Measurements from ENCODE around the gene RANBP10.
"Not testable (repeated sequence)": the region's sequence is repeated elsewhere in the genome, so short reads cannot be mapped to it uniquely, and the experiment has no call there.

RANBP10 gene

DNA sequence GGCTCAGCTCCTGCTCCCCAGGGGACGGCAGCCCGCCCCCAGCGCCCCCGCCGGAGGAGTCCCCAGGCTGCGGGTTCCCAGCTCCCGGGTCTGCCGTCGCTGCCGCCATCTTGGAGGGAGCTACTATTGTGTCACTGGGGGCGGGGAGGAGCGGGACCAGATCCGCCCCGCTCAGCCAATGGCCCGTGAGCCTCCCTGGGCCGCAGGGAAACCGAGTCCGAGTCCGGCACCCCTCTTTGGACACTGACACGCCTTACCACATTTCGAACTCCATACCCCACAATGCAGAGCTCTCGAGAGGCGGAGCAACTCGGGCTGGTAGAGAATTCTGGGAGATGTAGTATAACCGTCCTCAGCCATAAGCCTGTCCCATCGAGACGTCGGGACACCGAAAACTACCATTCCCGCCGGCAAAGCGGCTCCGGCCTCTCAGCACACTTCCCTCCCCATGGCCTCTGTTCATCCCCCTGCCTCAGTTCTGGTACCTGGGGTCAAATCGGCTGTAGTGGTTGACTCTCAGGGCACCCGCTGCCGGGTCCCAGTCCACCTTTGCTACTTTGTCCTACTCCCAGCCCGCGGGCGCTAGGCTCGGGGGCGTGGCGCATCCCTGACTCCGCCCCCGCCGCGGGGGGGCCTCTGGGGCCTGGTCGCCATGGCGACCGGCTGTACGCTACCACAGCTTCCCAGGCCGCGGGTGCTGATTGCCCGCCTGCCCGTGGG is at the start of gene RANBP10, which contains the start of gene TSNAXIP1:
Gene RANBP10 (minus strand): TSS at position 133 of the 720 bp plus-strand sequence. CDS start 24 bp downstream, at position 109.
Gene TSNAXIP1 (plus strand): TSS at position 462 of the 720 bp plus-strand sequence. CDS start 261 bp downstream, outside the sequence.
- DNase-seq: peak; percentile 95

DNA sequence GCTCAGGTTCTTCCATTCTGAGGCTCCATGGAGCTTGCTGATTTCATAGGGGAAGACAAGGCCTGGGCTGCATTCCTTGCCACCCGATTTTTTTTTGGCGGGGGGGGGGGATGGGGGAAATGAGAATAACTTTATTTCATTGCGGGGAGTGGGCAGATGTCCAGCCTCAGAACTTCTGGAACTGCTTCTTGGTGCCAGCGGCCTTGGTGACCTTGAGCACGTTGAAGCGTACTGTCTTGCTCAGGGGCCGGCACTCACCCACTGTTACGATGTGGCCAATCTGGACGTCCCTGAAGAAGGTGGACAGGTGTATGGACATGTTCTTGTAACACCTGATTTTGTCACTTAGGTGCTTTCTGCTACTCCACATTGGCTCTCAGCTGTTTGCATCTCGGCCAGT is 49.4 kb upstream of the RANBP10 start:
- no peak for DNase-seq

DNA sequence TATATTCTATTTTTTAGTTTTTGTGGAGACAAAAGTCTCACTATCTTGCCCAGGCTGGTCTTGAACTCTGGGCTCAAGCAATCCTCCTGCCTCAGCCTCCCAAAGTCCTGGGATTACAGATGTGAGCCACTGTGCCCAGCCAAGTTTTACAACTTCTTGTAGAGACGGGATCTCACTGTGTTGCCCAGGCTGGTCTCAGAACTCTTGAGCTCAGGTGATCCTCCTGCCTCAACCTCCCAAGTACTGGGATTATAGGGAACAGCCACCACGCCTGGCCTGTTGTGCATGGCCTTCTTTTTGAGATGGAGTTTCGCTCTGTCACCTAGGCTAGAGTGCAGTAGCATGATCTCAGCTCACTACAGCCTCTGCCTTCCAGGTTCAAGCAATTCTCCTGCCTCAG is 47.3 kb upstream of the RANBP10 start:
- DNase-seq: no peak

DNA sequence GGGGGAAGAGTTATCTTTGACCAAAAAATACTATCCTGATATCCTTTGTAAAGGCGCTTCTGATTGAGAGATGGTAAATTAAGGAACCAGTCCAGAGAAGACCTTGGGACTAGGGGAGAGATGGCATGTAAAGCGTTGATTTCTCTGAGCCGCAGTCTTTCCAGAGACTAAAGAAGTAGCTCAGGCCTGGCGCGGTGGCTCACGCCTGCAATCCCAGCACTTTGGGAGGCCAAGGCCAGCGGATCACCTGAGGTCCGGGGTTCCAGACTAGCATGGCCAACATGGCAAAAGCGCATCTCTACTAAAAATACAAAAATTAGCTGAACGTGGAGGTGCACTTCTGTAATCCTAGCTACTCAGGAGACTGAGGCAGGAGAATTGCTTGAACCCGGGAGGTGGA is 41.8 kb upstream of the RANBP10 start:
- no peak for DNase-seq

DNA sequence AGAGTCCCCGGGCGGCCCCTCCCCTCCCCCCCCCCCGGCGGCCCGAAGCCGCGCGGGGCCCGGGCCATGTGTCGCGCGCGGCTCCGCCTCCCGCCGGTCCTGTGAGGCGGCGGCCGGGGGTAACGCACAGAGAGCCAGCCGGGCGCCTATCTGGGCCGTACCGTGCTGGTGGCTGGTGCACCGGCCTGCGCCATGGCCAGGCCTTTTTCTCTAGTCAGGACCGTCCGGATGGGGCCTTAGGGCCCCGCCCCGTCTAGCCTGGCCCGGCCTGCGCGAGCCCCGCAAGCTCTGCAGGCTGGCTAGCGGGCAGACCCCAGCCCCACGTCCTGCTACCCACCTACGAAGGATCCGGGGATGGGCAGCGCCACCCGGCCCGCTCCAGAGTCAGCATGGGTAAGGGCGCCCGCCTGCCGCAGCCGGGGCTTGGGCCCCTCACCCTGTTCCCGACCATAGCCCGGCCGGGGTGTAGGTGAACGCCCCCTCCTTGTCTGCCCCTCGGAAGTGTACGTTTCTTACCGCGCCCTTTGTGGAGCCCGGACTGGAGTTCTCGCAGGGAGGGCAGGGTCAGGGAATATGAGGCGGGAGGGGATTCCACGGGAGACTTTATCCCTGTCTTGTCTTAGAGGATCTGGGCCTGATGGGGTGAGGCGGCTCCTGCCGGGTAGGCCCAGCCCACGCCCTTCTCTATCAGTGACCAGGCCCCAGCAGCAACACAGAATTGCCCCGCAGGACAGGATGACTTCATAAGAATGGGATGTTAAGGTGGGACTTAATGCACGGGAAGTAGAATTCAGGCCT is 40.9 kb upstream of the RANBP10 start, which contains the start of gene CENPT:
Gene CENPT (minus strand): TSS at position 630 of the 798 bp plus-strand sequence. CDS start 13,834 bp downstream, outside the sequence.
- no peak for DNase-seq

DNA sequence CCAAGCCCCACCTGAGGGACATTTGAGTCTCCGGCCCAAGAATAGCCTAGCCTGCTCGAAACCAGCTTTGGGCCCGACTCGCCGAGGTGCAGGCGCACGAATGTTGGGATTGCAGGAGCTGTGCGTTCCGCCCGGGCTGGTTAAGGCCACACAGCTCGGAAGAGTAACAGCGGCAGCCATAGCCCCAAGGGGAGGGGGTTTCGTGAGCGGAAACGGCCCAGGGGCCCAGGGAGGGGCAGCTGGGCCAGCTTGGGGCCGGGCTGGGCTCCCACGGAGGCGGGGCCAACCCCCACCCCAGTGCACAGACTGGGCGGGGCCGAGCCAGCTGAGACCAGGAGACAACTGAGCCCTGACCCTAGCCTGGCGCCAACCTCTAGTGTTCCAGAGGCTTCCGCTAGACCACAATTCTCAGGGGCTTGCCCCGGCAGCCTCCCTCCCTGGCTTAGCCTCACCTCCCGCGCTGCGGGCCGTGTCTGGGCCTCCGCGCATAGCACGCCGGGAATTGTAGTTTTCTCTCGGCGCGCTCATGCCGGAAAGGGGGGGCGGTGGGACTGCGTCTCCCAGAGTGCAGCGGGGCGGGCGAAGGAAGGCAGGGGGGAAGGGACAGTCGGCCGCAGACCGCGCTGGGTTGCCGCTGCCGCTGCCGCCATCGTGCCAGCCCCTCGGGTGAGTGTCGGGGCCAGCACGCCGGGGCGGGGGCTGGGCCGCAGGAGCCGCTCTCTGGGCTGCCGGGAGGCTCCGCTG is 40.1 kb upstream of the RANBP10 start, which contains the start of gene NUTF2:
Gene NUTF2 (plus strand): TSS at position 614 of the 744 bp plus-strand sequence. CDS start 18,198 bp downstream, outside the sequence.
- peak; percentile 86 for DNase-seq

DNA sequence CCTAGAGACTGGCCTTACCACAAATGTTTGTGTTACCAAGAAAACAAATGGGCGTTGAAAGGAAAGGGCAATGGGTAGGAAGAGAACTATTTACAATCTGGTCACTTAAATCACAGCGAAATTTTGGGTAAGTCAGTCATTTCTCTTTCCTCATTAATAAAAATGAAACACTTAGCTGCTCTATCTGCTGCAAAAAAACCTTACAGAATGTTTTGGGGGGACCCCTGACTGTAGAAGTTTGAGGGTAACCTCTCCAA is 39.6 kb upstream of the RANBP10 start:
- DNase-seq: no peak

DNA sequence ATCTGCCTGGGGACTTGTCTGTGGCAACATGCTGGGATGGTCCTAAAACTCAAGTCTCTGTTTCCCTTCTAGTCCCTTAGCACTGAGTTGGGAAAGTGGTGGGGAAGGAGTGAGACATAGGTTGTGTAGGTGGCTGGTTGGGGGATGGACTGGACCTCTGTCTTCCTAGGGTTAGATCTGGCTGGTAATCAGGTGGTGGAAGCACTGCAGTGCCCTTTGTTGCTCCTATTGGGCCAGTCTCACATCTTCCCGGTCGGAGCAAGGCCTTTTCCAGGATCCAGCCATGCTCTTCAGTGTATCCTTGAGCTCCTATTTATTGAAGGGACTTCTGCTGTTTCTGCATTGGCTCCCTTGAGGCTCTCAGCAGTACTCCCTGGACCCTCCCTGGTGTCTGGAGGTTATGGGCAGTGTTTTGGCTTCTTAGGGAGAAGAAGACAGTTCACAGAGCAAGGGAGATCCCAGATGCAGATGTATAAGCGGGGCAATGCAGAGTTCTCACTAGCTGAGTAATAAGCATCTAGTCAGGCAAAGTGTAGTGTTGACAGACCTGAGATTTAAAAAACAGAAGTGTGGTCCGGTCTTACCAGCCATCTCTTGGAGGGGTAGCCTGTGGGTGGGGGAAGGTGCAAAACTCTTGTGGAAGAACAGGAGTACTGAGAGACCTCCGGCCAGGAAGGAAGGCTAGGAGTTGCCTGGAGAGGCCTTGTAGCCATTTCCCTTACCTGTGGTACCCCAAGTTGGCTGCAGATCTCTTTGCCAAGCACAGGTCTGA is 39.1 kb upstream of the RANBP10 start:
- DNase-seq: no peak

DNA sequence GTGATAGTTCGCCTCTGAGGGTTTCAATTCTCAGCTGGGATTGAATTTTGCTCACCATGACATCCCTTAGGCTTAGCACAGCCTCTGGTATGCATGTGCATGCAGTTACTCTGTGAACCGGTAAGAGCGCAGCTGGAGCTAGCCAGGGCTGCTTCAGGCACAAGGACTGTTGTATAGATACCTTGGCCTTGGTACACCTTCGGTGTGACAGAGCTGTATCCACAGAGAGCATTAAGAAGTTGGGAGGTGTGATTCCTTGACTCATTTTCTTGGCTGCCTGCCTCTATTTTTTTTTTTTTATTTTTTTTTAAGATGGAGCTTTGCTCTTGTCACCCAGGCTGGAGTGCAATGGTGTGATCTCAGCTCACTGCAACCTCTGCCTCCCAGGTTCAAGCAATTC is 38.1 kb upstream of the RANBP10 start:
- DNase-seq: peak; percentile 9

DNA sequence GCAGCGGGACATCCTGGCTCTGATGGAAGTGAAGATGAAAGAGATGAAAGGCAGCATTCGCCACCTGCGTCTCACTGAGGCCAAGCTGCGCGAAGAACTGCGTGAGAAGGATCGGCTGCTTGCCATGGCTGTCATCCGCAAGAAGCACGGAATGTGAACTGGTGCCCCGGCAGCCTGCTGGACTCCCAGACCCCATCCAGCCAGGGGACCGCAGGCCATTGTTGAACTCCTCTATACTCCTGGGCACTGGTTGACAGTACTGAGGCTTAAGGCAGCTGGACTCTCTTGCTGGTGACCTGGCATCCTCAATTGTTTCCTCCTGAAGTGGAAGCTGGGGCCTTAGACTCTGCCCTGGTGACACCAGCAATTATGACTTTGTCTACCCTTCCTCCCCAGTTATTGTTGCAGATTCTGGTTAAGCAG is 37.0 kb upstream of the RANBP10 start:
- peak; percentile 30 for DNase-seq

DNA sequence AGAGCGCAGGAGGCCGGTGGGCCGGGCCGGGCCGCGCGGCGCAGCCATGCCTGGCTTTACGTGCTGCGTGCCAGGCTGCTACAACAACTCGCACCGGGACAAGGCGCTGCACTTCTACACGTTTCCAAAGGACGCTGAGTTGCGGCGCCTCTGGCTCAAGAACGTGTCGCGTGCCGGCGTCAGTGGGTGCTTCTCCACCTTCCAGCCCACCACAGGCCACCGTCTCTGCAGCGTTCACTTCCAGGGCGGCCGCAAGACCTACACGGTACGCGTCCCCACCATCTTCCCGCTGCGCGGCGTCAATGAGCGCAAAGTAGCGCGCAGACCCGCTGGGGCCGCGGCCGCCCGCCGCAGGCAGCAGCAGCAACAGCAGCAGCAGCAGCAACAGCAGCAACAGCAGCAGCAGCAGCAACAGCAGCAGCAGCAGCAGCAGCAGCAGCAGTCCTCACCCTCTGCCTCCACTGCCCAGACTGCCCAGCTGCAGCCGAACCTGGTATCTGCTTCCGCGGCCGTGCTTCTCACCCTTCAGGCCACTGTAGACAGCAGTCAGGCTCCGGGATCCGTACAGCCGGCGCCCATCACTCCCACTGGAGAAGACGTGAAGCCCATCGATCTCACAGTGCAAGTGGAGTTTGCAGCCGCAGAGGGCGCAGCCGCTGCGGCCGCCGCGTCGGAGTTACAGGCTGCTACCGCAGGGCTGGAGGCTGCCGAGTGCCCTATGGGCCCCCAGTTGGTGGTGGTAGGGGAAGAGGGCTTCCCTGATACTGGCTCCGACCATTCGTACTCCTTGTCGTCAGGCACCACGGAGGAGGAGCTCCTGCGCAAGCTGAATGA is 36.4 kb upstream of the RANBP10 start:
- DNase-seq: peak; percentile 30

DNA sequence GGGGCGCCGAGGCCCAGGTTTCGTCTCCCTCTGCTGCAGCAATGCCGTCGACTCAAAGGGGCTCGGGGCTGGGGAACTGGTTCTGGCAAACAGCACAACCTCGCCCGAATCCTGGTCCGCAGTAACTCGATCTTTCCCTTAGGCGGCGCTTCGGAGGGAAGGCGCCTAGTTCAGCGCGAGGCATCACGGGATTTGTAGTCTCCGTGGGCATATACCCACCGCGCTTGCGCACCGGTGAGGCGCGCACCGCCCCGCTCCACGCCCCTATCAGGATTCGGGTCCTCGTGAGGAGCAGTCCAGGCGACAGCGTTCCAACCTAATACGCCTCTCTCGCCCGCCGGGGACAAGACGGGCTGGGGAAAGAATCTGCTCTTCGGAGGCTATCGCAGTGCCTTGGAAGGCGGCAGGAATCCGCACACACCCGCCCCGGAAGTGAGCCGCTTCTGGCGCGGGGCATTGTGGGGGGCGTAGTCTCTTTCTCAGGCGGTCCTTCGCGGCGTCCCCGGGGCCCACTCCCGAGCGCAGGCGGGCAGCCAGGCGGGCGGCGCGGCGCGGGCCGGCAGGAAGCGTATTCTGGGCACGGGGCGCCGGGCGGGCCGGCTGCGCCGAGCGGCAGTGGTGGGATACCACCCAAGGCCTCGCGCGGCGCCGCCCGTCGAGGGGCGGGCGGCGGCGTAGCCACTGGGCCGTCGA is 35.6 kb upstream of the RANBP10 start, which contains the start of gene THAP11:
Gene THAP11 (plus strand): TSS at position 505 of the 693 bp plus-strand sequence. CDS start 235 bp downstream, outside the sequence.
- DNase-seq: peak; percentile 91

DNA sequence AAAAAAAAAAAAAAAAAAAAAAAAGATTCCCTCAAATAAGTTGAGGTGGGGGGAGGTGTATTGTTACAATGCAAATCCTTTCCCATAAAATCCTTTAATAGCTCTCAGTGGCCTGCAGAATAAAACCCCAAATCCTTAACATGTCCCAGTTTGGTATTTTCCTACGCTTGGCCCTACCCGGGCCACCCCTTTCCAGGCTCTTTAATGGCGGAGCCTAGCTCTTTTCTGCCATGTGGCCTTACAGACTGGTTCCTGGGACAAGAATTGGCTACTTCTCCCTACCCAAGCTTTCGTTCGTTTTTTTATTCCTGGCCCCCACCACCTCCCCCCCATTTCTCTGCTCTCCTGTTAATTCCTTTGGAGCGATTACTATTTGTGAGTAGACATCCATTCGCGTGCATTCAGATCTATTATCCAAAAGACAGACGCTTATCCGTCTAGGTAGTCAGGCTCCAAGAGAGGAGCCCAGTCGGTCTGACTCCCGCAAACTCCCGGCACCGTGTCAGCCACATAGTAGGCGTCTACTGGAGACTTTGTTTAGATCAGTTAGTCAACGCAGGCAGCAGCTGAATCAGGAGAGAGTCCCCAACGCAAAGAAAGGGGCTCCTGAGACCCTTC is 34.9 kb upstream of the RANBP10 start:
- DNase-seq: no peak

DNA sequence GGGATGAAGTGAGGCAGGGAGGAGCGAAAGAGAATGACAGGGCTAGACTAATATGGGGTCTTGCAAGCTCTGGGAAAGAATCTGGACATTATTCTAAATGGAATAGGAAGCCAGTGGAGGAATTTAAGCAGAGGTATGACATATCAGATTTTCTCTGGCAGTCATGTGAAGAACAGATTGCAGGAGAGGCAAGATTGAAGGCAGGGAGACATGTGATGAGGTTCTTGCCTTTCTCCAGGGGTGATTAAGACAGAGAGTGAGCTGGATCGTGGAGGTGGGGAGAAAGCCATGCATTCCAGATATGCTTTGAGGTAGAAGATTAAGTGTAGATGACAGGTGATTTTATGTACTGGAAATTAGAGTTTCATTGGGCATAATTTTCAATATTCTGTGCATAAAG is 31.5 kb upstream of the RANBP10 start:
- no peak for DNase-seq

DNA sequence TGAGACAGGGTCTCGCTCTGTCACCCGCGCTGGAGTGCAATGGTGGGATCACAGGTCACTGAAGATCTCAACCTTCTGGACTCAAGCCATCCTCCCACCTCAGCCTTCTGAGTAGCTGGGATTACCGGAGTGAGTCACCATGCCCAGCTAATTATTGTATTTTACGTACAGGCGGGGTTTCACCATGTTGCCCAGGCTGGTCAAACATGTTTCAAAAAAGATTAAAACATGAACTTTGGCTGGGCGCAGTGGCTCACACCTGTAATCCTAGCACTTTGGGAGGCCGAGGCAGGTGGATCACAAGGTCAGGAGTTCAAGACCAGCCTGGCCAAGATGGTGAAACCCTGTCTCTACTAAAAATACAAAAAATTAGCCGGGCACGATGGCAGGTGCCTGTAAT is 30.8 kb upstream of the RANBP10 start:
- not testable (repeated sequence) for DNase-seq

DNA sequence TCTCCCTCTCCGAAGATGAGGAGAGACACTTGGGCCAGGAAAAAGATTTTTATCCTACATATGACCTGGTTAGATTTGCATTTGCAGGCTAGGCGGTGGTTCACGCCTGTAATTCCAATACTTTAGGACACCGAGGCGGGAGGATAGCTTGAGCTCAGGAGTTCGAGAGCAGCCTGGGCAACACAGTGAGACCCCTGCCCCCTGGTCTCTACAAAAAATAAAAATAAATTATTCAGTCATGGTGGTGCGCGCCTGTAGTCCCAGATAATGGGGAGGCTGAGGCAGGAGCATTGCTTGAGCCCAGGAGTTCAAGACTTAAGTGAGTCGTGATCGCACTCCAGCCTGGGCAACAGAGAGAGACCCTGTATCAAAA is 27.9 kb upstream of the RANBP10 start:
- no peak for DNase-seq

DNA sequence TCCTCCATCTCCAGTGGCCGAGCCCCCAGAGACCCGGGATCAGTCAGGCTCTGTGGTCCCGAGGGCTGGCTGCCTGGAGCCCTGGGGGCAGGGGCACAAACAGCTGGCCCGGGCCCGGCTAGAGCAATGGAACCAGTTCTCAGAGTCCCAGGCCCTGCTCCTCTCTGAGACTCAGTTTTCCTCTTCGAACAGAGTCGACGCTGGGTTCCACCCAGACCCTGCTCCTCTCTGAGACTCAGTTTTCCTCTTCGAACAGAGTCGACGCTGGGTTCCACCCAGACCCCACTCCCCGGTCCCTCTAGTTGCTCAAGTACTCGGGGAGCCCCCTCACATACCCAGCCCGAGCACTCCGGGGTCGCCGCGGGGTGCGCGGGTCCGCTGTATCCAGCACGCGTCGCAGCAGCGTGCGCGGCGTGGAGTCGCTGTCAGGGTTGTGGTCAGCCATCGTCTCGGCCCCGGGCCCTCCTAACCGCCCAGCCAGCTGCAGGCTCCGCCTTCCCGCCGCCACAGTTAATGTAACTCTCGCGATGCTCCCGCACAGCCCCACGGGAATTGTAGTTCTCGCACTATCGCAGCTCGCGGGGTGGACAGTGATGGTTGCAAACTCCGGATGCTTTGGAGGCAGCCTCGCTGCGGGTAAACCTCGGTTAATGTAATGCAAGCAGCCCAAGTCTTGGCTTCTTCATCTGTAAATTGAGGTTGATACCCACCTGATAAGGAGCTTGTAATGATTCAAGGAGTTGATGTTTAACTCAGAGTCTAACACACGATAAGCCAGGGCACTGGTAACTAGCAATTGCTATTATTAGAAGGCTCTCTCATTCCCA is 27.3 kb upstream of the RANBP10 start:
- DNase-seq: peak; percentile 83

DNA sequence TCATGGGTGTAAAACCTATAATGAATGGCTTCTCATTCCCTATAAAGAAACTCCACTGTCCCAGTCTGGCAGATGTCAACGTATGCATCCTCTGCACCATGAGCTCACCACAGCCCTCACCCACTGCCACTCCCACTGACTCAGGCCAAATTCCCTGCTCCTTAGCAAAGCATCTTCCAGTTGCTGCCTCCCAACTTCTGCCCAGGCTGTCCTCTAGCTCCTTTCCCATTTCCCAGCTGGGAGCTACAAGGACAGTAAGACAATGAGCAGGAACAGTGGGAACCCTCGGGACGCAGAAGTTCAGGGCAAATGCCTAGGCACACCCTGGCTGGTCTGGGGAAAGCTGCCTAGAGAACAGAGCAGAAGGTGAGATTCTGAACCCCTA is 26.7 kb upstream of the RANBP10 start:
- no peak for DNase-seq

DNA sequence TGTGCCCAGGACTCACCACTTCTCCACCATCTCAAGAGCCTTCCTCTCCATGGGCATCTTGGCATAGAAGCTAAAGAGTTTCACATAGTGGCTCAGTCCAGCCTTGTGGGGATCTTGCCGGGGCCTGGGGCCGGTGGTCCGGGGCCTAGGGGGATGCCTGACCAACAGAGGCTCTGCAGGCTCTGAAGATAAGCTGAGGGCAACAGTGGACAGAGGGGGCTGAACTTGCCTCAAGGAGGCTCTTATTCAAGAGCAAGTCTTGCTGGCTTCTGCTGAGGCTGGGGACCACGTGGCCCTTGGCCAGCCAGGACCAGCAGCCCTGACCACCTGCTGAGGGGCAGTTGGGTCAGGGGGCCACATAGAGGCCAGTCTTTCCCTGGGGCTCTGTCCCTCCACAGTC is 22.3 kb upstream of the RANBP10 start:
- DNase-seq: no peak

DNA sequence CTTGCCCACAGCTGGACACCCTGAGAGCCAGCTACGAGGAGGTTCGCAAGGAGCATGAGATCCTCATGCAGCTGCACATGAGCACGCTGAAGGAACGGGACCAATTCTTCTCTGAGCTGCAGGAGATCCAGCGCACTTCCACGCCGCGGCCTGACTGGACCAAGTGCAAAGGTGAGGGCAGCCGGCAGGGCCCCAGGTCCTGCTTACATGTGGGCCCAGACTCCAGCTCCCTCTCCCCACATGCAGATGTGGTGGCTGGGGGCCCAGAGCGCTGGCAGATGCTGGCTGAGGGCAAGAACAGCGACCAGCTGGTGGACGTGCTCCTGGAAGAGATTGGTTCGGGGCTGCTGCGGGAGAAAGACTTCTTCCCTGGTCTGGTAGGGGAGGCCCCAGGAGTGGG is 19.5 kb upstream of the RANBP10 start:
- no peak for DNase-seq

Data from NCI-H510A treated with DMSO at 0.1 percent for 48 hours (cell line).